Left cardiac atrium (tissue), 2 donors: Measurements from ENCODE around the gene ZNF273. TPM values are rescaled to one million over a fixed set of nuclear protein-coding genes. Genes with fewer than 3 reads are reported as not detected.

Experiments
- total RNA-seq, 2 donors: library from RNA; stranded (reverse); fragmentation: NEBNext Ultra II Directional; extraction: Animal tissue kit (Norgen Biotek cat#: 25700); gene quantifications; one replicate each; pipeline ENCODE4 v1.2.1, GENCODE V29; 2021
- donor health status: DM: no; HTN: yes; CAD: no; lungs with severe emphysema.
- donor health status: DM: yes; HTN: yes; CAD: no.

Gene ZNF273
- total RNA-seq, 2 donors from 2014 or later, result 2.3 to 2.7 TPM

Other genes starting within 250 kb of the ZNF273 start
- 1 to 10 TPM; 1.6 to 2.4 TPM for gene ZNF107, start 237.1 kb upstream of the ZNF273 start, total RNA-seq
- gene ZNF138, start 108.8 kb upstream of the ZNF273 start, total RNA-seq, result 1 to 10 TPM; 5.6 to 6.0 TPM
- 1 to 10 TPM; 7.9 to 9.4 TPM for gene ZNF117, start 87.8 kb downstream of the ZNF273 start, total RNA-seq
- gene ERV3-1, start 103.4 kb downstream of the ZNF273 start, total RNA-seq, result 10 to 100 TPM; 13.6 to 17.0 TPM